ENCODE results near the gene SIRT2. TPM values are rescaled to one million over a fixed set of nuclear protein-coding genes. Genes with fewer than 3 reads are reported as not detected.

SIRT2 gene
- total and polyA plus RNA-seq, 2 donors (not counting 1 experiment from before 2014, with no cell fraction given) = 42.4 to 65.9 TPM

GRCh38 chr19:38944981-38945506 lies 45.6 kb upstream of the SIRT2 start:
- ATAC-seq (ENCODE audit: low read depth) (no peak), DNase-seq (no peak)
- no peaks in the 10 kb centered on the region for H4K20me1 ChIP-seq (ENCODE audit: control insufficient read depth, insufficient read depth, low read length, poor library complexity, severe bottlenecking)
- peaks cover 0 to 17% (median 0%) of the 10 kb centered on the region in 3 donors for H3K9me3 ChIP-seq (ENCODE audit: control extremely low read depth in 1 of 3, control insufficient read depth in 2 of 3, insufficient read depth in 1 of 3, low read length in 2 of 3)
- Mint-ChIP-seq H3K4me3 (no peak overlapping the region), H3K4me1 (peaks cover 5% of the 10 kb centered on the region), H3K27me3 (peaks cover 22% of the 10 kb centered on the region), H3K27ac (no peak overlapping the region), H3K9me3 (ENCODE audit: insufficient read depth) (no peaks in the 10 kb centered on the region)
- ChIA-PET POLR2A (no interaction called here), CTCF (interaction anchor here (0.9 to 1.1 kb wide), 2 partner anchors 11 to 12 kb away, joined by 3 read pairs; no protein-coding TSS in a partner anchor)
- H3K36me3 ChIP-seq (replicated peaks in 1 of 2; ENCODE audit: control extremely low read depth in 1 of 2, control insufficient read depth in 1 of 2, extremely low read depth in 1 of 2, insufficient read depth in 2 of 2, low read length in 1 of 2) = no peaks in the 10 kb centered on the region
- no peak overlapping the region for H3K4me3 ChIP-seq (ENCODE audit: control extremely low read depth in 1 of 5, extremely low read depth in 1 of 5, insufficient read depth in 1 of 5, low read depth in 2 of 5, low read length in 4 of 5)
- intact Hi-C loops (cut with micrococcal nuclease) = no loop called here
- H3K9ac ChIP-seq (ENCODE audit: low read length) = no peak overlapping the region
- no peak overlapping the region for H2AFZ ChIP-seq (ENCODE audit: insufficient read depth, low read depth, low read length, poor library complexity, severe bottlenecking)
- TF ChIP-seq EZH2 (IDR thresholded peaks at IDR 0.05; ENCODE audit: borderline replicate concordance, insufficient read depth, low read depth, low read length, poor library complexity, severe bottlenecking) (no peak), CTCF (IDR thresholded peaks at IDR 0.05) (no peak)
- 96% methylated on average over 11 of the region's 12 CpGs for WGBS (ENCODE audit: insufficient coverage)
- H3K27me3 ChIP-seq (replicated peaks in 1 of 4; ENCODE audit: control extremely low read depth in 1 of 4, control insufficient read depth in 3 of 4, insufficient read depth in 4 of 4, low read length in 3 of 4) = peaks cover 0 to 12% (median 0%) of the 10 kb centered on the region in 4 experiments
- no peaks in the 10 kb centered on the region for H3K79me2 ChIP-seq (ENCODE audit: control insufficient read depth, insufficient read depth, low read length)
- H3K27ac ChIP-seq (ENCODE audit: low read length in 2 of 2) = no peak overlapping the region
- no peak overlapping the region for H3K4me2 ChIP-seq (replicated peaks; ENCODE audit: low read depth, low read length, poor library complexity, severe bottlenecking)
- peaks cover 5 to 7% of the 10 kb centered on the region in 2 donors for H3K4me1 ChIP-seq (ENCODE audit: control insufficient read depth in 2 of 2, insufficient read depth in 2 of 2, low read length in 2 of 2)

GRCh38 chr19:38942471-38943181 lies 43.2 kb upstream of the SIRT2 start:
- H3K4me2 ChIP-seq (replicated peaks; ENCODE audit: low read depth, low read length, poor library complexity, severe bottlenecking) = no peak overlapping the region
- H3K9me3 Mint-ChIP-seq (ENCODE audit: insufficient read depth) = no peaks in the 10 kb centered on the region
- DNase-seq (no peak), ATAC-seq (ENCODE audit: low read depth) (no peak)
- H3K4me3 Mint-ChIP-seq = no peak overlapping the region
- H3K27me3 Mint-ChIP-seq = peaks cover 8% of the 10 kb centered on the region
- no peak overlapping the region for H3K27ac ChIP-seq (ENCODE audit: low read length in 2 of 2)
- H3K4me3 ChIP-seq (ENCODE audit: control extremely low read depth in 1 of 5, extremely low read depth in 1 of 5, insufficient read depth in 1 of 5, low read depth in 2 of 5, low read length in 4 of 5) = no peak overlapping the region
- ChIA-PET CTCF (no interaction called here), POLR2A (no interaction called here)
- H3K9me3 ChIP-seq (ENCODE audit: control extremely low read depth in 1 of 3, control insufficient read depth in 2 of 3, insufficient read depth in 1 of 3, low read length in 2 of 3) = peaks cover 0 to 10% (median 0%) of the 10 kb centered on the region in 3 donors
- H3K4me1 Mint-ChIP-seq = no peaks in the 10 kb centered on the region
- intact Hi-C loops (cut with micrococcal nuclease) = no loop called here
- H3K27ac Mint-ChIP-seq = no peak overlapping the region
- 94% methylated on average over 14 of the region's 20 CpGs for WGBS (ENCODE audit: insufficient coverage)
- no peaks in the 10 kb centered on the region for H3K4me1 ChIP-seq (ENCODE audit: control insufficient read depth in 2 of 2, insufficient read depth in 2 of 2, low read length in 2 of 2)
- H4K20me1 ChIP-seq (ENCODE audit: control insufficient read depth, insufficient read depth, low read length, poor library complexity, severe bottlenecking) = no peaks in the 10 kb centered on the region
- no peak overlapping the region for H3K9ac ChIP-seq (ENCODE audit: low read length)
- TF ChIP-seq CTCF (IDR thresholded peaks at IDR 0.05) (no peak), EZH2 (IDR thresholded peaks at IDR 0.05; ENCODE audit: borderline replicate concordance, insufficient read depth, low read depth, low read length, poor library complexity, severe bottlenecking) (no peak)
- H3K79me2 ChIP-seq (ENCODE audit: control insufficient read depth, insufficient read depth, low read length) = no peaks in the 10 kb centered on the region
- H2AFZ ChIP-seq (ENCODE audit: insufficient read depth, low read depth, low read length, poor library complexity, severe bottlenecking) = no peak overlapping the region
- no peaks in the 10 kb centered on the region for H3K27me3 ChIP-seq (replicated peaks in 1 of 4; ENCODE audit: control extremely low read depth in 1 of 4, control insufficient read depth in 3 of 4, insufficient read depth in 4 of 4, low read length in 3 of 4)
- H3K36me3 ChIP-seq (replicated peaks in 1 of 2; ENCODE audit: control extremely low read depth in 1 of 2, control insufficient read depth in 1 of 2, extremely low read depth in 1 of 2, insufficient read depth in 2 of 2, low read length in 1 of 2) = no peaks in the 10 kb centered on the region
